Astrocyte of the spinal cord (primary cell): Measurements from ENCODE around the gene NCKAP5.

Experiments
- DNase-seq: peaks from one replicate; pipeline ENCODE4 v3.0.0; 2011; ENCODE audit warnings: low read depth, low spot score
- H3K4me3 ChIP-seq: 2 replicates; pipeline ENCODE4 v1.5.1; 2011; ENCODE audit warnings: low read depth, mild to moderate bottlenecking, low read length, moderate library complexity
- in situ Hi-C: cut with HindIII; loops from 2 replicates; pipeline ENCODE4 v1.10.0; 2017; ENCODE audit warnings: low sequenced_read_pairs
- TF ChIP-seq, protein P1 (sequence below): IDR thresholded peaks from 2 replicates; pipeline ENCODE4 v1.5.1; 2012; ENCODE audit warnings: low read depth, mild to moderate bottlenecking, low read length, inconsistent platforms

NCKAP5 gene

DNA sequence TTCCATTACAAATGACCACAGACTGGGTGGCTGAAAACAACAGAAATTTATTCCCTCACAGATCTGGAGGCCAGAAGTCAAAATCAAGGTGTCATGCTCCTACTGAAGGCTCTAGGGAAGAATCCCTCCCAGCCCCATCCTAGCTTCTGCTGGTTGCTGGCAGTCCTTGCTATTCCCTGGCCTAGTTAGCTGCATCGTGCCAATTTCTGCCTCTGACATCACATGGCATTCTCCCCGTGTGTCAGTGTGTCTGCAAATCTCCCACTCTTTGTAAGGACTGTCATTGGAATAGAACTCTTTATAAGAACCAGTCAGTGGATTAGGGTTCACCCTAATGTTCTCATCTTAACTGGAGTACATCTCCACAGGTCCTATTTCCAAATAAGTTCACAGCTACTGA lies 30.5 kb upstream of the NCKAP5 start:
- TF ChIP-seq, protein P1, sequence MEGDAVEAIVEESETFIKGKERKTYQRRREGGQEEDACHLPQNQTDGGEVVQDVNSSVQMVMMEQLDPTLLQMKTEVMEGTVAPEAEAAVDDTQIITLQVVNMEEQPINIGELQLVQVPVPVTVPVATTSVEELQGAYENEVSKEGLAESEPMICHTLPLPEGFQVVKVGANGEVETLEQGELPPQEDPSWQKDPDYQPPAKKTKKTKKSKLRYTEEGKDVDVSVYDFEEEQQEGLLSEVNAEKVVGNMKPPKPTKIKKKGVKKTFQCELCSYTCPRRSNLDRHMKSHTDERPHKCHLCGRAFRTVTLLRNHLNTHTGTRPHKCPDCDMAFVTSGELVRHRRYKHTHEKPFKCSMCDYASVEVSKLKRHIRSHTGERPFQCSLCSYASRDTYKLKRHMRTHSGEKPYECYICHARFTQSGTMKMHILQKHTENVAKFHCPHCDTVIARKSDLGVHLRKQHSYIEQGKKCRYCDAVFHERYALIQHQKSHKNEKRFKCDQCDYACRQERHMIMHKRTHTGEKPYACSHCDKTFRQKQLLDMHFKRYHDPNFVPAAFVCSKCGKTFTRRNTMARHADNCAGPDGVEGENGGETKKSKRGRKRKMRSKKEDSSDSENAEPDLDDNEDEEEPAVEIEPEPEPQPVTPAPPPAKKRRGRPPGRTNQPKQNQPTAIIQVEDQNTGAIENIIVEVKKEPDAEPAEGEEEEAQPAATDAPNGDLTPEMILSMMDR: no peak

DNA sequence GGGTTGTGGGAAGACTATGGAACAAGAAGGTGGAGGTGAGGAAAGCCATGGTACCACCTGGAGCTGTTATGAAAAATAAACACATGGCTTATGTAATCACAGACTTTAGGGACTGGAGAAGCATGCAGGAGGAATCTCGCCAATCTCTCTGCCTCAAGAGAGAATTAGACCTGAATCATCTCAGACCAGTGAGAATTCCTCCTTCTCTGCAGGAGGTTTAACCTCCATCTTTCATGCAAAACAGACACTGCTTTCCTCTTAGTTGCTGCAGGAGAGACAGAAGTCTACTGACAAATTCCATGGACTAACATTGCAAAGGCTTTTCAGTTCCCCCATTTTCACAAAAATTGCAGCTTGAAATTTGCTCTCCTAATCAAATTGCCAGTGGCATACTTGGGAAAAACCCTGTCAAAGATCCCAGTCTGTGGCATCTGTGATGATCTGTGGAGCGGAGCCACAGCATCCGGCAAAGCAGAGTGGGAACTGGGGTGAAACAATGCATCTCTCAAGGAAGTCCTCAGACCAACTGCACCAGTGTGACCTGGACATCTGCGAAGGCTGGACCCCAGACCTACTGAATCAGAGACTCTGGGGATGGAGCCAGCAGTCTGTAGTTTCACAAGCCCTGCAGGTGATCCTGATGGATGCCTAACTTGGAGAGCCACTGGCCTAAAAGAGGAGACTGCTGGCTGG lies 28.6 kb upstream of the NCKAP5 start:
- DNase-seq: peak; percentile 45
- TF ChIP-seq, protein P1: no peak
- no peak overlapping the region for H3K4me3 ChIP-seq
- in situ Hi-C loops: no loop called here

More for the DNA sequence above, 30.5 kb upstream of the NCKAP5 start:
- in situ Hi-C loops: no loop called here
- no peak for DNase-seq
- H3K4me3 ChIP-seq: no peak overlapping the region

DNA sequence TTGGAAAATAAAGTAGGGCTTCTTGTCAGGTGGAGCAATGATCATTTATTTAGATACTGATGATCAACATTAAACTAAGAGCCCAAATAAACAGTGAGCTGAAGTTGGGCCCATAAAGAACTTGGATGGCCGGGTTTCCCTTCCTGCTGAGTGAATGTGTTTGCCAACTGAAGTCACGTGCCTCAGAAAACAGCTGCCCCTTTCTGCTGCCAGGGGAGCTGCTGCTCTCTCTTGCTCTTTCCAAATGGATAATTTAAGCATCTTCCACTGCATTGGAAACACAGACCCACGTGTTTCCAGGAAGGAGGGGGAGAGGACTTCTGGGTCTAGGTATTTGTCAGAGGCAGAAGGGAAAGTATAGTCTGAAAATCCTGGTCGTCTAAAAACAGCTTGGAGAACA lies 22.9 kb upstream of the NCKAP5 start:
- TF ChIP-seq, protein P1: no peak
- no peak overlapping the region for H3K4me3 ChIP-seq
- peak; percentile 46 for DNase-seq
- in situ Hi-C loops: no loop called here

DNA sequence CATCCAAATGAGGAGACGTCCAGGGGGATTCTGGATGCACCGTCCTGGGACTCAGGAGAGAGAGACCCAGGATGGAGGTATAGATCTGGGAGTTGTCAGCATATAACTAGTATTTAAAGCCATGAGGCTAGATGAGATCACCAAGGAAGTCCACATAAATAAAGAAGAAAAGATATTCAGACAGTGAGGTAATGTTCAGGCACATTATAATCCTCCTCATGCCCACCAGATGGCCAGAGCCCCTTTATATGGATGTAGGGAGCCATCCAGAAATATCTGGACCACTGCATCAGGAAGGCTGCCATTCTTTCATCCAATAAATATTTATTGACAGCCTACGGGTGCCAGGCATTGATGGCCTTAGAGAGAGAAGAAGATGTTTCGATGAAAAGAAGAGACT lies 21.2 kb upstream of the NCKAP5 start:
- TF ChIP-seq, protein P1: no peak
- in situ Hi-C loops: no loop called here
- DNase-seq: no peak
- no peak overlapping the region for H3K4me3 ChIP-seq

DNA sequence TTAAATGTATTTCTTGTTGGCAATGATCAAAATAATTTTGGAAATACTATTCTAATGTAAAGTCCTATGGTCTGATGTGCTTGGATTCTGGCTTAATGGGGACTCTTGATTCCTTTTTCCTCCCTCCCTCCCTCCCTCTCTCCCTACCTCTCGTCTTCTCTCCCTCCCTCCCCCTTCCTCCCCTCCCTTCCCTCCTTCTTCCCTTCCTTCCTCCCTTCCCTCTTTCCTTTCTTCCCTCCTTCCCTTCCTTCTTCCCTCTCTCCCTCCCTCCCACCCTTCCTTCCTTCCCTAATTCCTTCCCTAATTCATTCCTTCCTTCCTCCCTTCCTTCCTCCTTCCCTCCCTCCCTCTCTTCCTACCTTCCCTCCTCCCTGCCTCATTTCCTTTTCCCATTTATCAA lies 19.9 kb upstream of the NCKAP5 start:
- TF ChIP-seq, protein P1: no peak
- DNase-seq: no peak
- no peak overlapping the region for H3K4me3 ChIP-seq
- in situ Hi-C loops: no loop called here

DNA sequence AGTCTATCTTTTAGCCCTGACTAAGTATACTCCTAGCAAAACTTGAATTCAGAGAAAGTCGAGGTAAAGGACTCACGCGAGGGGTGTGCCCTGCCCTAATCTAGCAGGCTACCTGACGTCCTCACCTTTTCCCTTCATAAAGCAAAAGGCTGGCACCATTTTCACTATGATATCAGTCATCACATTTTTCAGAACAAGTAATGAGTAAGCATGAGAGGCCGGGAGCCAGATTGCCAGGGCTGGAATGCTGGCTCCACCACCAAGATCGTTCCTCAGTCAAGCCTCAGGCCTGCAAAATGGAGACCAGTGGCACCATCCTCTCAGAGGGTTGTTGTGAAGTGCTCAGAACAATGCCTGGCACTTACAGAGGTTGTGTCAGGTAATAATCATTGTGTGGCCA lies 18.7 kb upstream of the NCKAP5 start:
- H3K4me3 ChIP-seq: no peak overlapping the region
- DNase-seq: no peak
- TF ChIP-seq, protein P1: no peak
- in situ Hi-C loops: no loop called here
